HL-60/S4 treated with retinoic acid at 250 ng/mL for 4 days and 3 days (cell line): Measurements from ENCODE around the gene CYP3A5.
"Not testable (repeated sequence)": the region's sequence is repeated elsewhere in the genome, so short reads cannot be mapped to it uniquely, and the experiment has no call there.

ENCODE experiments used
- in situ Hi-C: fragments of 300-500 bp; cut with MboI; formaldehyde crosslinking; loops from 2 replicates; pipeline ENCODE4 v1.7.0; 2022; ENCODE audit warnings: low sequenced_read_pairs

Gene CYP3A5

GRCh38 chr7:99643464-99643863 is 36.3 kb downstream of the CYP3A5 start:
- in situ Hi-C loops: no loop called here

GRCh38 chr7:99642027-99642426 is 37.8 kb downstream of the CYP3A5 start:
- in situ Hi-C loops: no loop called here

- in situ Hi-C loops: no loop called here
Measured at GRCh38 chr7:99639267-99639666, 40.5 kb downstream of the CYP3A5 start.

- in situ Hi-C loops: no loop called here
Measured at GRCh38 chr7:99638731-99639130, 41.1 kb downstream of the CYP3A5 start.

GRCh38 chr7:99637414-99637813 is 42.4 kb downstream of the CYP3A5 start:
- in situ Hi-C loops: not testable (repeated sequence)

- in situ Hi-C loops: no loop called here
Measured at GRCh38 chr7:99631295-99632109, 48.3 kb downstream of the CYP3A5 start.

GRCh38 chr7:99629643-99630042 is 50.2 kb downstream of the CYP3A5 start:
- in situ Hi-C loops: no loop called here

- in situ Hi-C loops: no loop called here
Measured at GRCh38 chr7:99628471-99629465, 51.0 kb downstream of the CYP3A5 start.

GRCh38 chr7:99627513-99627912 is 52.3 kb downstream of the CYP3A5 start:
- in situ Hi-C loops: no loop called here

GRCh38 chr7:99626661-99627060 is 53.1 kb downstream of the CYP3A5 start:
- in situ Hi-C loops: no loop called here

GRCh38 chr7:99625961-99626360 is 53.8 kb downstream of the CYP3A5 start:
- in situ Hi-C loops: no loop called here

- in situ Hi-C loops: no loop called here
Measured at GRCh38 chr7:99625321-99625720, 54.5 kb downstream of the CYP3A5 start.

GRCh38 chr7:99624484-99624883 is 55.3 kb downstream of the CYP3A5 start:
- in situ Hi-C loops: no loop called here

GRCh38 chr7:99623702-99624447 is 55.9 kb downstream of the CYP3A5 start:
- in situ Hi-C loops: no loop called here

- in situ Hi-C loops: no loop called here
Measured at GRCh38 chr7:99623091-99623693, 56.6 kb downstream of the CYP3A5 start.

GRCh38 chr7:99622596-99622995 is 57.2 kb downstream of the CYP3A5 start:
- in situ Hi-C loops: no loop called here

- in situ Hi-C loops: no loop called here
Measured at GRCh38 chr7:99621271-99621670, 58.5 kb downstream of the CYP3A5 start.

- in situ Hi-C loops: no loop called here
Measured at GRCh38 chr7:99619571-99620130, 60.1 kb downstream of the CYP3A5 start.

GRCh38 chr7:99618726-99619125 is 61.1 kb downstream of the CYP3A5 start:
- in situ Hi-C loops: no loop called here

- in situ Hi-C loops: no loop called here
Measured at GRCh38 chr7:99617192-99617781, 62.5 kb downstream of the CYP3A5 start.
